ENCODE measurements around the gene MTR.

Gene MTR

DNA sequence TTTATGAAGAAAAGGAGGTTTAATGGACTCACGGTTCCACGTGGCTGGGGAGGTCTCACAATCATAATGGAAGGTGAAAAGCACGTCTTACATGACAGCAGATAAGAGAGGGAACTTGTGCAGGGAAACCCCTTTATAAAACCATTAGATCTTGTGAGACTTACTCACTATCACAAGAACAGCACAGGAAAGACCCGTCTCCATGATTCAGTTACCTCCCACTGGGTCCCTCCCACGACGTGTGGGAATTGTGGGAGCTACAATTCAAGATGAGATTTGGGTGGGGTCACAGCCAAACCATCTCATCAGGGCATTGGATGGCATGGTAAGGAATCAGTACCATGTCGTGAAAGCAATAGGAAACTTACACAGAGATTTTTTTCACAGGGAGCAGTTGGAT is 63.1 kb downstream of the MTR start:
- Histone ChIP-seq H2AFZ (ENCODE audit: low read length) (no peak overlapping the region), H3K36me3 (replicated peaks; ENCODE audit: insufficient read depth, low read length) (0 out of 2 replicates have a peak, but pooled peaks cover 7% of the 10 kb centered on the region), H3K9me3 (replicated peaks; ENCODE audit: insufficient read depth, low read length) (no peaks in the 10 kb centered on the region), H3F3A (ENCODE audit: insufficient read depth, low read length) (no peaks in the 10 kb centered on the region), H3K27me3 (replicated peaks; ENCODE audit: insufficient read depth, low read length) (no peaks in the 10 kb centered on the region), H3K4me2 (ENCODE audit: low read depth, low read length) (no peak overlapping the region), H3K79me2 (ENCODE audit: low read length) (no peaks in the 10 kb centered on the region), H3K9ac (ENCODE audit: low read length) (no peak overlapping the region), H4K20me1 (ENCODE audit: insufficient read depth, low read length) (no peaks in the 10 kb centered on the region), H3K4me3 (ENCODE audit: low read length) (no peak overlapping the region), H3K27ac (ENCODE audit: low read length) (no peak overlapping the region), H3K4me1 (ENCODE audit: low read length) (no peaks in the 10 kb centered on the region), H3K9me2 (replicated peaks; ENCODE audit: insufficient read depth, low read length) (no peaks in the 10 kb centered on the region)
- no peak for TF ChIP-seq EZH2phosphoT487 (IDR thresholded peaks at IDR 0.05; ENCODE audit: low read length)
- TF ChIP-seq, protein P1, sequence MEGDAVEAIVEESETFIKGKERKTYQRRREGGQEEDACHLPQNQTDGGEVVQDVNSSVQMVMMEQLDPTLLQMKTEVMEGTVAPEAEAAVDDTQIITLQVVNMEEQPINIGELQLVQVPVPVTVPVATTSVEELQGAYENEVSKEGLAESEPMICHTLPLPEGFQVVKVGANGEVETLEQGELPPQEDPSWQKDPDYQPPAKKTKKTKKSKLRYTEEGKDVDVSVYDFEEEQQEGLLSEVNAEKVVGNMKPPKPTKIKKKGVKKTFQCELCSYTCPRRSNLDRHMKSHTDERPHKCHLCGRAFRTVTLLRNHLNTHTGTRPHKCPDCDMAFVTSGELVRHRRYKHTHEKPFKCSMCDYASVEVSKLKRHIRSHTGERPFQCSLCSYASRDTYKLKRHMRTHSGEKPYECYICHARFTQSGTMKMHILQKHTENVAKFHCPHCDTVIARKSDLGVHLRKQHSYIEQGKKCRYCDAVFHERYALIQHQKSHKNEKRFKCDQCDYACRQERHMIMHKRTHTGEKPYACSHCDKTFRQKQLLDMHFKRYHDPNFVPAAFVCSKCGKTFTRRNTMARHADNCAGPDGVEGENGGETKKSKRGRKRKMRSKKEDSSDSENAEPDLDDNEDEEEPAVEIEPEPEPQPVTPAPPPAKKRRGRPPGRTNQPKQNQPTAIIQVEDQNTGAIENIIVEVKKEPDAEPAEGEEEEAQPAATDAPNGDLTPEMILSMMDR (IDR thresholded peaks at IDR 0.05; ENCODE audit: low read length), result no peak
- TF ChIP-seq EZH2 (optimal IDR thresholded peaks at IDR 0.05; ENCODE audit: low read depth, low read length), result no peak
- DNase-seq, result no peak

DNA sequence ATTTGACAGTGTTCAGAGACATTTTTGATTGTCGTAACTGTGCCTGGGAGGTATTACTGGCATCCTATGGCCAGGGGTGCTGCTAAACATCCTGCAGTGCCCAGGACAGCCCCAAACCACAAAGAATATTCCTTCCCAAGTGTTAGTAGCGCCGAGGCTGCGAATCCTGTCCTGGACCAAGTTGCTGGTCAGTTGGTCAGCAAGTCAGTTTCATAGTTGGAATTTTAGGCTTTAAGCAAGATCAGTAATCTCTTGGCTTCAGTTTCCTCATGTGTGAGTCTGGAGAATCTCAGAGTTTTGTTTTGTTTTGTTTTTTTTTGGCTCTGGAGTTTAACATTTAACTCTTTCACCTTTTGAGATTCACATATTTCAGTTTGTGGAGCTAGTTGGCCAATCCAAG is 65.0 kb downstream of the MTR start:
- no peak overlapping the region for H3K4me2 ChIP-seq (ENCODE audit: low read depth, low read length)
- H3K9ac ChIP-seq (ENCODE audit: low read length), result no peak overlapping the region
- H3K9me3 ChIP-seq (replicated peaks; ENCODE audit: insufficient read depth, low read length), result no peaks in the 10 kb centered on the region
- H4K20me1 ChIP-seq (ENCODE audit: insufficient read depth, low read length), result no peaks in the 10 kb centered on the region
- H3K9me2 ChIP-seq (replicated peaks; ENCODE audit: insufficient read depth, low read length), result no peaks in the 10 kb centered on the region
- no peaks in the 10 kb centered on the region for H3K4me1 ChIP-seq (ENCODE audit: low read length)
- no peak overlapping the region for H3K27ac ChIP-seq (ENCODE audit: low read length)
- DNase-seq, result no peak
- TF ChIP-seq, protein P1 (IDR thresholded peaks at IDR 0.05; ENCODE audit: low read length), result no peak
- TF ChIP-seq EZH2phosphoT487 (IDR thresholded peaks at IDR 0.05; ENCODE audit: low read length) (no peak), EZH2 (optimal IDR thresholded peaks at IDR 0.05; ENCODE audit: low read depth, low read length) (no peak)
- no peaks in the 10 kb centered on the region for H3F3A ChIP-seq (ENCODE audit: insufficient read depth, low read length)
- no peak overlapping the region for H2AFZ ChIP-seq (ENCODE audit: low read length)
- H3K4me3 ChIP-seq (ENCODE audit: low read length), result no peak overlapping the region
- no peaks in the 10 kb centered on the region for H3K27me3 ChIP-seq (replicated peaks; ENCODE audit: insufficient read depth, low read length)
- H3K79me2 ChIP-seq (ENCODE audit: low read length), result no peaks in the 10 kb centered on the region
- H3K36me3 ChIP-seq (replicated peaks; ENCODE audit: insufficient read depth, low read length), result 0 out of 2 replicates have a peak, but pooled peaks cover 5% of the 10 kb centered on the region

DNA sequence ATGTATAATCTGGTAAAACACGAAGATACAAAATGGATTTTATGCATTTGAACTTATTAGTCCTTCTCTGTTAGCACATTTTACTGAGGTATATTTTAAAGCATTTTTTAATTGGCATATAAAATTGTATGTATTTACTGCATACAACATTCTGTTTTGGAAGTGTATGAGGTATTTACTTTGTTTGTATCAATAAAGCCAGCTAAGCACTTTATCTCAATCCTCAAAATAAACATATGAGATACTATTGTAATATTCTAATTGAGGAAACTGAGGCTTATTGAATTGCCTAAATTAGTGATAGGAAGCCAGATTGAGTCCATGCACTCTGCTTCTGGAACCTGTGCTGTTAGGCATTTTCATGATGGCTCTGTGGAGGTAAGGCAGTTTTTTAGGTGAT is 65.6 kb downstream of the MTR start:
- Histone ChIP-seq H3K36me3 (replicated peaks; ENCODE audit: insufficient read depth, low read length) (0 out of 2 replicates have a peak, but pooled peaks cover 4% of the 10 kb centered on the region), H3K9me2 (replicated peaks; ENCODE audit: insufficient read depth, low read length) (no peaks in the 10 kb centered on the region), H2AFZ (ENCODE audit: low read length) (no peak overlapping the region), H3K9ac (ENCODE audit: low read length) (no peak overlapping the region), H4K20me1 (ENCODE audit: insufficient read depth, low read length) (no peaks in the 10 kb centered on the region), H3K27me3 (replicated peaks; ENCODE audit: insufficient read depth, low read length) (no peaks in the 10 kb centered on the region), H3F3A (ENCODE audit: insufficient read depth, low read length) (no peaks in the 10 kb centered on the region), H3K4me1 (ENCODE audit: low read length) (no peaks in the 10 kb centered on the region), H3K4me3 (ENCODE audit: low read length) (no peak overlapping the region), H3K79me2 (ENCODE audit: low read length) (no peaks in the 10 kb centered on the region), H3K9me3 (replicated peaks; ENCODE audit: insufficient read depth, low read length) (no peaks in the 10 kb centered on the region), H3K4me2 (ENCODE audit: low read depth, low read length) (no peak overlapping the region), H3K27ac (ENCODE audit: low read length) (no peak overlapping the region)
- TF ChIP-seq EZH2 (optimal IDR thresholded peaks at IDR 0.05; ENCODE audit: low read depth, low read length), result no peak
- TF ChIP-seq, protein P1 (IDR thresholded peaks at IDR 0.05; ENCODE audit: low read length), result no peak
- TF ChIP-seq EZH2phosphoT487 (IDR thresholded peaks at IDR 0.05; ENCODE audit: low read length), result no peak
- DNase-seq, result no peak
